ENCODE measurements around the gene AGAP3. TPM values are rescaled to one million over a fixed set of nuclear protein-coding genes. Genes with fewer than 3 reads are reported as not detected.

The AGAP3 gene
- total RNA-seq, 2 donors from 2014 or later: 80.3 to 112 TPM

DNA sequence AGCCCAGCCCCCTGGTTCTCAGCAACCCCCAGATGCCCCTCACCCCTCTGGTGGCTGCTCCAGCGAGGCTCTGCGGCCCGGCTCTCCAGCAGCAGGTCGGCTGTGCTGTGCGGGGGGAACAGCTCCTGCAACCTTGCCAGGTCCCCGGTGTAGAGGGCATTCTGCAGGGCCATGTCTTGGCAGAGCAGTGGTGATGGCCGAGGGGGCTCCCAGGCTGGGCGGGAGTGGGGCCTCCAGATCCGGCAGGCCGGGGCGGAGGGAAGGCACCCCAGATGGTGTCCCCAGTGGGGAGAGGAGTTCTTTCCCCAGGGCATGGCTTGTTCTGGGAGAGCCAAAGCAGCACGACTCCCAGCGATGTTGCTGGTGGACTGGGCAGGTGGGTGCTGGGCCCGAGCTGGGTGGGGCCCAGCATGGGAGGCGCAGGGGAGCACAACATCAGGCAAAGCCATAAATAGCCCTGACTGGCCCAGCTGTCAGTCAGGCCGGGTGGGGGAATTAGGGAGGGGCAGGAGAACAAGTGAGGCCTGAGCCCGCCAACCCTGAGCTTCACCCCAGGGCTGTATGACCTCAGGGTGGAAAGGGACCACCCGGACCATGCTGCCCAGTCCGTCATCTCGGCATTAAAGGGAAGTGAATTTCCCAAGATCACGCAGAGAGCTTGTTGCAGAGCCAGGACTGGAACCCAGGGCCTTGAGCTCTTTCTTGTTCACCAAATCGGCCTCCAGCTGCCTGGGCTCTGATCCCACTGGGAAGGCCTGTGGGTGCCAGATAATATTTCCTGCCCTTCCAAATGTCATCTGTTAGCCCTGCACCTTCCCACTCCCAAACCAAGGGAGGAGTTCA is 101.4 kb downstream of the AGAP3 start:
- WGBS: 76% methylated on average over 20 of the region's 22 CpGs
- no peak for DNase-seq (ENCODE audit: low spot score)
- Histone ChIP-seq H3K27me3 (replicated peaks; ENCODE audit: insufficient read depth) (no peaks in the 10 kb centered on the region), H3K4me3 (no peak overlapping the region), H3K27ac (no peak overlapping the region), H3K9me3 (no peaks in the 10 kb centered on the region), H3K36me3 (no peaks in the 10 kb centered on the region), H3K4me1 (replicated peaks) (no peaks in the 10 kb centered on the region)
- TF ChIP-seq POLR2A (IDR thresholded peaks at IDR 0.05) (no peak), POLR2AphosphoS5 (IDR thresholded peaks at IDR 0.05) (no peak)
- TF ChIP-seq, protein P1, sequence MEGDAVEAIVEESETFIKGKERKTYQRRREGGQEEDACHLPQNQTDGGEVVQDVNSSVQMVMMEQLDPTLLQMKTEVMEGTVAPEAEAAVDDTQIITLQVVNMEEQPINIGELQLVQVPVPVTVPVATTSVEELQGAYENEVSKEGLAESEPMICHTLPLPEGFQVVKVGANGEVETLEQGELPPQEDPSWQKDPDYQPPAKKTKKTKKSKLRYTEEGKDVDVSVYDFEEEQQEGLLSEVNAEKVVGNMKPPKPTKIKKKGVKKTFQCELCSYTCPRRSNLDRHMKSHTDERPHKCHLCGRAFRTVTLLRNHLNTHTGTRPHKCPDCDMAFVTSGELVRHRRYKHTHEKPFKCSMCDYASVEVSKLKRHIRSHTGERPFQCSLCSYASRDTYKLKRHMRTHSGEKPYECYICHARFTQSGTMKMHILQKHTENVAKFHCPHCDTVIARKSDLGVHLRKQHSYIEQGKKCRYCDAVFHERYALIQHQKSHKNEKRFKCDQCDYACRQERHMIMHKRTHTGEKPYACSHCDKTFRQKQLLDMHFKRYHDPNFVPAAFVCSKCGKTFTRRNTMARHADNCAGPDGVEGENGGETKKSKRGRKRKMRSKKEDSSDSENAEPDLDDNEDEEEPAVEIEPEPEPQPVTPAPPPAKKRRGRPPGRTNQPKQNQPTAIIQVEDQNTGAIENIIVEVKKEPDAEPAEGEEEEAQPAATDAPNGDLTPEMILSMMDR (IDR thresholded peaks at IDR 0.05): no peak
- intact Hi-C loops (cut with DNase I): no loop called here

DNA sequence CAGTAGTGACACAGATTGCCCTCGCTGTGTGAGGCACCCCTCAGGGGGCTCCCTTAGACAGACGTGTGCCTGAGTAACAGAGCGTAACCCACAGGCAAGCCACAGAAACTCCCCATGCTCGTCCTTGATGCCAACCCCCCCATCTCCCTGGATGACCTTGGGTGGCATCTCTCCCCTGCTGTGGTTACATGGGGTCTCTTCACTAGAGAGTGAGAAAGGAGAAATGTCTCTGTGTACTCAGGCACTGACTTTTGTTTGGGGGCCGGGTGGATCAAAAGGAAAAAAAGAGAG is 101.9 kb downstream of the AGAP3 start:
- no peaks in the 10 kb centered on the region for H3K4me1 ChIP-seq (replicated peaks)
- intact Hi-C loops (cut with DNase I): no loop called here
- no peaks in the 10 kb centered on the region for H3K27me3 ChIP-seq (replicated peaks; ENCODE audit: insufficient read depth)
- H3K4me3 ChIP-seq: no peak overlapping the region
- TF ChIP-seq, protein P1 (IDR thresholded peaks at IDR 0.05): no peak
- no peak for TF ChIP-seq POLR2A (IDR thresholded peaks at IDR 0.05)
- TF ChIP-seq POLR2AphosphoS5 (IDR thresholded peaks at IDR 0.05): no peak
- DNase-seq (ENCODE audit: low spot score): no peak
- no peaks in the 10 kb centered on the region for H3K9me3 ChIP-seq
- WGBS: 61% methylated on average over 5 of the region's 5 CpGs
- H3K27ac ChIP-seq: no peak overlapping the region
- no peaks in the 10 kb centered on the region for H3K36me3 ChIP-seq

DNA sequence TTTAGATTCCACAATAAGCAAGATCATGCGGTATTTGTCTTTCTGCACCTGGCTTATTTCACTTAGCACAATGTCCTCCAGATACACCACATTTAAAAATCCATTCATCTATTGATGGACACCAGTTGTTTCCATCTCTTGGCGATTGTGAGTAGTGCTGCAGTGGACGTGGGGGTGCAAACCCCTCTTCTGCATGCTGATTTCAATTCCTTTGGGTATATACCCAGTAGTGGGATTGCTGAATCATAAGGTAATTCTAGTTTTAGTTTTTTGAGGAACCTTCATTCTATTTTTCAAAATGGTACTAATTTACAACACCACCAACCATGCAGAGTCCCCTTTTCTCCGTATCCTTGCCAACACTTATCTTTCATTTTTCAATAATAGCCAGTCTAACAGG is 102.8 kb downstream of the AGAP3 start:
- Histone ChIP-seq H3K9me3 (no peaks in the 10 kb centered on the region), H3K27ac (no peak overlapping the region), H3K4me3 (no peak overlapping the region), H3K36me3 (no peaks in the 10 kb centered on the region), H3K27me3 (replicated peaks; ENCODE audit: insufficient read depth) (no peaks in the 10 kb centered on the region), H3K4me1 (replicated peaks) (no peaks in the 10 kb centered on the region)
- intact Hi-C loops (cut with DNase I): no loop called here
- DNase-seq (ENCODE audit: low spot score): no peak
- TF ChIP-seq POLR2A (IDR thresholded peaks at IDR 0.05): no peak
- no peak for TF ChIP-seq POLR2AphosphoS5 (IDR thresholded peaks at IDR 0.05)
- TF ChIP-seq, protein P1 (IDR thresholded peaks at IDR 0.05): no peak
- 73% methylated on average over 4 of the region's 4 CpGs for WGBS

DNA sequence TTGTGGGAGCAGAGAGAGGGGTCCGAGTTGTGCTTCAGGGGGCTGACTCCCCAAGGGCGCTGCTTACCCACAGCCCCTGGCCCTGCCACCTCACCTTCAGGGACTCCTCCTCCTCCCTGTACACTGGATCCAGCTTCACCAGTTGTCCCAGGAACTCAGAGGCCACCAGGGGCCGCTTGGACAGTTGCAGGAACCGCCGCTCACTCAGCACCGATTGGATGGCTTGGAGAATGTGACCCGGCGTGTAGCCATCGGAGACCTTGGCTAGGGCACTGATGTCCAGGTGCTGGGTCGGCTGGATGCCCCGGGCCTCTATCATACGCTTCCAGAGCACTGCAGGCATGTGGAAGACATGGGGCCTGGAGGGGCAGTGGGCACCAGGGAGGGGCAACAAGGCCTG is 105.3 kb downstream of the AGAP3 start:
- H3K36me3 ChIP-seq: no peaks in the 10 kb centered on the region
- no peaks in the 10 kb centered on the region for H3K4me1 ChIP-seq (replicated peaks)
- no peak for DNase-seq (ENCODE audit: low spot score)
- H3K9me3 ChIP-seq: no peaks in the 10 kb centered on the region
- no peak overlapping the region for H3K27ac ChIP-seq
- no peak overlapping the region for H3K4me3 ChIP-seq
- WGBS: 78% methylated on average over 9 of the region's 12 CpGs
- intact Hi-C loops (cut with DNase I): no loop called here
- TF ChIP-seq POLR2A (IDR thresholded peaks at IDR 0.05) (no peak), POLR2AphosphoS5 (IDR thresholded peaks at IDR 0.05) (no peak)
- TF ChIP-seq, protein P1 (IDR thresholded peaks at IDR 0.05): no peak
- no peaks in the 10 kb centered on the region for H3K27me3 ChIP-seq (replicated peaks; ENCODE audit: insufficient read depth)

DNA sequence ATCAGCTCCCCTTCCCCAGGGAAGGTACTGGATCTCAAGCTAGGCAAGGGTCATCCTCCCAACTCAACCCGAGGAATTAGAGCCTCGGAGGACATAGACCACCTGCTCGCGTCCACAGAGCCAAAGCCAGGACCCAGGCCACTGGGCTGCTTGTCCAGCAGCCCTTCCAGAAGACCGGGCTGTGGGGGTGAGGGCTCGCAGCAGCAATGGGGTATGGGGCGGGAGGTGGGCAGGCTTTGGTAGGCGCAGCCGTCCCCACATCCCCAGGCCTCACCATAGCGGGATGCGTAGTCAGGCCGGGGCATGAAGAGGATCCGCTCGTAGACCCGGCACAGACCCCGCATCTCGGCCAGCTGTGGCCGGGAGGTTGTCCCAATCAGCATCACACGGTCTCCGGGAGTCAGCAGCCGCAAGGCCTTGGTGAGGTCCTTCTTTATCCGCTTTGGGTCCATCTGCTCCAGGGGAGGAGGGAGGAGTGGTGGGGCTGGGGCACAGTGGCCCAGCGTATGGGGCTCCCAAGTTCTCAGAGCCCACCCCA is 105.8 kb downstream of the AGAP3 start:
- Histone ChIP-seq H3K9me3 (no peaks in the 10 kb centered on the region), H3K27ac (no peak overlapping the region), H3K4me3 (no peak overlapping the region), H3K27me3 (replicated peaks; ENCODE audit: insufficient read depth) (no peaks in the 10 kb centered on the region), H3K4me1 (replicated peaks) (no peaks in the 10 kb centered on the region), H3K36me3 (no peaks in the 10 kb centered on the region)
- intact Hi-C loops (cut with DNase I): no loop called here
- TF ChIP-seq, protein P1 (IDR thresholded peaks at IDR 0.05): no peak
- TF ChIP-seq POLR2A (IDR thresholded peaks at IDR 0.05) (no peak), POLR2AphosphoS5 (IDR thresholded peaks at IDR 0.05) (no peak)
- WGBS: 95% methylated on average over 23 of the region's 23 CpGs
- no peak for DNase-seq (ENCODE audit: low spot score)

Measured in prostate gland (tissue), 2 donors.